GM12872 (cell line): ENCODE data around the gene FBXL19.
A peak's percentile ranks its signal among the peaks of the same experiment; 100 is the strongest.

ENCODE experiments used
- TF ChIP-seq, protein P1 (sequence below): IDR thresholded peaks from 3 replicates; pipeline ENCODE4 v1.5.1; 2011; ENCODE audit warnings: low read depth, mild to moderate bottlenecking, low read length, moderate library complexity; ENCODE audit not compliant: insufficient read depth

FBXL19 gene

DNA sequence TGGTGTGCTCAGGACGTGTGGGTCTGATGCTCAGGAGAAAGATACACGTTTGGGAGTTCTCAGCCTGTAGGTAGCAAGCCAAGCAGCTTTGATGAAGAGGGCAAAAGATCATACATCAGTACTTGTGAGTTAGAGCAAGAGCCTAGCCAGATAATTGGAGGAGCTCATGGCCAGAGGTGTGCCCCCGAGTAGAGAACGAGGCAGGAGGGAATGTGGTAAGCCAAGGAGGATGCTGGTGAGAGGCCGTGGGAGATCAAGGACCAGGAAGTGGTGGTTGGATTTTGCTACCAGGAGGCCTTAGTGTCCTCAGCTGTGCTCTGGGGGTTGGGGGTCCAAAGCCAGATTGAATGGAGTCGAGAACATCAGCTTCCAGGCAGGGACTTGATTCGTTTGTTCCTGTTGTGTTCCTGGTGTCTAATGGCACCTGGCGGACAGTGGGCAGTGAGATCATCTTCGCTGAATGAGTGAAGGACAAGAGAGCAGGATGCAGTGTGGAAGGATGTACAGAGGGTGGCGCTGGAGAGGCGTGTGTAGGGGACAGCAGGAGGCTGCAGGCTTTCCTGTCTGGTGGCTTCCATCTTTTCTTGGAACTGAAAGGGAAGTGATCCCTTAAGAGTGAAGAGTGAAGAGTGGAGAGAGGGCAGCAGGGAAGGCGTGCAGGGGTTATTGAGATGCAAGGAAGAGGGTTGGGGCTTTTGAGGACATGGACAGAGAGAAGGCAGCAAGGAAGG is 11.6 kb downstream of the FBXL19 start:
- TF ChIP-seq, protein P1, sequence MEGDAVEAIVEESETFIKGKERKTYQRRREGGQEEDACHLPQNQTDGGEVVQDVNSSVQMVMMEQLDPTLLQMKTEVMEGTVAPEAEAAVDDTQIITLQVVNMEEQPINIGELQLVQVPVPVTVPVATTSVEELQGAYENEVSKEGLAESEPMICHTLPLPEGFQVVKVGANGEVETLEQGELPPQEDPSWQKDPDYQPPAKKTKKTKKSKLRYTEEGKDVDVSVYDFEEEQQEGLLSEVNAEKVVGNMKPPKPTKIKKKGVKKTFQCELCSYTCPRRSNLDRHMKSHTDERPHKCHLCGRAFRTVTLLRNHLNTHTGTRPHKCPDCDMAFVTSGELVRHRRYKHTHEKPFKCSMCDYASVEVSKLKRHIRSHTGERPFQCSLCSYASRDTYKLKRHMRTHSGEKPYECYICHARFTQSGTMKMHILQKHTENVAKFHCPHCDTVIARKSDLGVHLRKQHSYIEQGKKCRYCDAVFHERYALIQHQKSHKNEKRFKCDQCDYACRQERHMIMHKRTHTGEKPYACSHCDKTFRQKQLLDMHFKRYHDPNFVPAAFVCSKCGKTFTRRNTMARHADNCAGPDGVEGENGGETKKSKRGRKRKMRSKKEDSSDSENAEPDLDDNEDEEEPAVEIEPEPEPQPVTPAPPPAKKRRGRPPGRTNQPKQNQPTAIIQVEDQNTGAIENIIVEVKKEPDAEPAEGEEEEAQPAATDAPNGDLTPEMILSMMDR, result peak; percentile 75

- TF ChIP-seq, protein P1, result no peak
Observed at GRCh38 chr16:30937692-30938091, 14.3 kb downstream of the FBXL19 start.

GRCh38 chr16:30941600-30942425 is 18.4 kb downstream of the FBXL19 start:
- TF ChIP-seq, protein P1, result peak; percentile 99

GRCh38 chr16:30942426-30942806 is 19.0 kb downstream of the FBXL19 start:
- TF ChIP-seq, protein P1, result no peak

- TF ChIP-seq, protein P1, result no peak
Observed at GRCh38 chr16:30944352-30944751, 21.0 kb downstream of the FBXL19 start.

GRCh38 chr16:30946671-30947540 is 23.5 kb downstream of the FBXL19 start:
- TF ChIP-seq, protein P1, result no peak

DNA sequence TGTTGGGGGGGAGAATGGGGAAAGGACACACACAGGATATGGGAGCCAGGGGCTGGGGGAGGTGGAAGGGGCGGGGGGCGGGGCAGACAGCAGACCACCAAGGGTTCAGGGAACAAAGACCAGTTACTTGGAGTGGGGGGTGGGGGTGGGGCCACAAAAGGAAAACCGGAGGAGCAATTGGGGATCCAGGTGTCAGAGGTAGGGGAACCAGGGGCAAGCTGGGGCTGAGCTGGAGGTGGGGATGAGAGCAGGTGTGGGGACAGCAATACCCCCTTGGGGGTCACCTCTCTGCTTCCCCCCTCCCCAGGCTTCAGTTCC is 24.1 kb downstream of the FBXL19 start:
- TF ChIP-seq, protein P1, result no peak
